ENCODE measurements around the gene BMERB1. TPM values are rescaled to one million over a fixed set of nuclear protein-coding genes. Genes with fewer than 3 reads are reported as not detected.
A peak's percentile ranks its signal among the peaks of the same experiment; 100 is the strongest.
"Not testable (repeated sequence)": the region's sequence is repeated elsewhere in the genome, so short reads cannot be mapped to it uniquely, and the experiment has no call there.

Gene BMERB1
- total and polyA plus RNA-seq, 4 donors, result 5.6 to 33.3 (median 9.0) TPM

DNA sequence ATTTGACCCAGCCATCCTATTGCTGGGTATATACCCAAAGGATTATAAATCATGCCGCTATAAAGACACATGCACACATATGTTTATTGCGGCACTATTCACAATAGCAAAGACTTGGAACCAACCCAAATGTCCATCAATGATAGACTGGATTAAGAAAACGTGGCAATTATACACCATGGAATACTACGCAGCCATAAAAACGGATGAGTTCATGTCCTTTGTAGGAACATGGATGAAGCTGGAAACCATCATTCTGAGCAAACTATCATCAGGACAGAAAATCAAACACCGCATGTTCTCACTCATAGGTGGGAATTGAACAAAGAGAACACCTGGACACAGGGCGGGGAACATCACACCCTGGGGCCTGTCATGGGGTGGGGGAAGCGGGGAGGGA is 41.4 kb upstream of the BMERB1 start:
- not testable (repeated sequence) for H3K36me3 ChIP-seq (ENCODE audit: control insufficient read depth in 4 of 4, insufficient read depth in 3 of 4, low read depth in 1 of 4, low read length in 3 of 4); H3K9ac ChIP-seq (ENCODE audit: low read depth in 1 of 2, low read length in 2 of 2); H3K4me3 ChIP-seq (ENCODE audit: low read depth in 1 of 3, low read length in 3 of 3); DNase-seq (ENCODE audit: low spot score); H3K27ac ChIP-seq (ENCODE audit: low read depth in 1 of 2, low read length in 2 of 2); H3K9me3 ChIP-seq (ENCODE audit: control insufficient read depth in 4 of 4, low read length in 3 of 4); H3K27me3 ChIP-seq (ENCODE audit: control insufficient read depth in 4 of 4, insufficient read depth in 4 of 4, low read length in 3 of 4)
- WGBS, result 92% methylated on average over 7 of the region's 8 CpGs
- peaks cover 3 to 16% (median 8%) of the 10 kb centered on the region in 4 donors for H3K4me1 ChIP-seq (ENCODE audit: control insufficient read depth in 4 of 4, insufficient read depth in 4 of 4, low read length in 3 of 4)

DNA sequence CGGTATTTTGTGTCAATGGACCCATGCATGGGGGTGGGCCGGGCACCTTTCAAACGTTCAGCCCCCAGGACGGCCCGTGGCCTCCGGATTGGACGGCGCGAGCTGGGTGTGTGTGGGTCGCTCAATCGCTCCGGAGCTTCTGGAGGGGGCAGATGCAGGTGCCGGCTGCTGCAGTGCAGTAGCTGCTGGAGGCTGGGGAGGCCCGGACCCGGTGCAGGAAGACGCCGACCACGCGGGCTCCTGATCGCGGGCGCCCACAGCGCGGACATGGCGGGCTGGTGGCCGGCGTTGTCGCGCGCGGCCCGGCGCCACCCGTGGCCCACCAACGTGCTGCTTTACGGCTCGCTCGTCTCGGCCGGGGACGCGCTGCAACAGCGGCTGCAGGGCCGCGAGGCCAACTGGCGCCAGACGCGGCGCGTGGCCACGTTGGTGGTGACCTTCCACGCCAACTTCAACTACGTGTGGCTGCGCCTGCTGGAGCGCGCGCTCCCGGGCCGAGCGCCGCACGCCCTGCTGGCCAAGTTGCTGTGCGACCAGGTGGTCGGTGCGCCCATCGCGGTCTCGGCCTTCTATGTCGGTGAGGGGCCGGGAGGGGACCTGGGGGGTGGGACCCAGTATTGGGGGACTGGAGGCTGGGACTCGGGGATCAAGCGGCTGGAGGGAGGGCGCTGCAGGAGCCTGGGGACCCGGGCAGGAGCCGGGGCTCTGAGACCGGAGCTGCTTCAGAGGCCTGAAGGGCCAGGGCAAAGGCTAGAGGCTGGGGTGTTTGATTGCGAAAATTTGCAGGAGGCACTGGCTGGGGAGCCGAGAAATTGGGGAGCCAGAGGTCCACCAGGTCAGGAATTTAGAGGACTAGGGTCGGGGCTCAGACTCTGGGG is 38.5 kb upstream of the BMERB1 start, which contains the start of gene MPV17L:
Gene MPV17L, plus strand, starts transcription at position 124 of the 878 bp plus-strand sequence. Its CDS starts 144 bp downstream, at position 268.
- Histone ChIP-seq H3K9ac (ENCODE audit: low read depth in 1 of 2, low read length in 2 of 2) (peak within 1 kb of the TSS; percentile 28 to 54), H3K27ac (ENCODE audit: low read depth in 1 of 2, low read length in 2 of 2) (peak within 1 kb of the TSS; percentile 59 to 77), H3K4me3 (ENCODE audit: low read depth in 1 of 3, low read length in 3 of 3) (peak within 1 kb of the TSS; percentile 1 to 79 (median 76)), H3K4me1 (ENCODE audit: control insufficient read depth in 4 of 4, insufficient read depth in 4 of 4, low read length in 3 of 4) (peaks cover 3 to 32% (median 18%) of the 10 kb centered on the region in 4 donors)
- H3K27me3 ChIP-seq (ENCODE audit: control insufficient read depth in 4 of 4, insufficient read depth in 4 of 4, low read length in 3 of 4); H3K9me3 ChIP-seq (ENCODE audit: control insufficient read depth in 4 of 4, low read length in 3 of 4); H3K36me3 ChIP-seq (ENCODE audit: control insufficient read depth in 4 of 4, insufficient read depth in 3 of 4, low read depth in 1 of 4, low read length in 3 of 4): not testable (repeated sequence)
- DNase-seq (ENCODE audit: low spot score), result peak; percentile 69
- TF ChIP-seq TAF1 (conservative IDR thresholded peaks at IDR 0.05) (peak; percentile 29), HNF4A (conservative IDR thresholded peaks at IDR 0.05) (peak in 1 of 2 donors; percentile 33), RXRA (IDR thresholded peaks at IDR 0.05) (peak; percentile 14 to 22)
- WGBS, result 4% methylated on average over 79 of the region's 79 CpGs

DNA sequence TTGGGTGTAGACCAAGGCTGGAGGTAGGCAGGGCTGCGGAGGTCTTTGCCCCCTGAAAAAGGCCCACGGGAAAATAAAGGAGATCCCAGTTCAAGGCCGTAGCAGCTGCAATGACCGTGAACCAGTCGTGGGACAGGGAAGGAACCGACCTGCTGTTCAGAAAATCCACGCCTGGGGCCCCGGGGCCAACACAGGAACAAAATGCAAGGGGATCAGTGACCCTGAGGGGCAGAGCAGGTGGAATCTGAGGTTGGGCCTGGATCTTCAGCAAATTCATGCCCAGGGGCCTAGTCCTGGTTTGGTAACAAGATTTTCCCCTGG is 37.9 kb upstream of the BMERB1 start:
- H3K9ac ChIP-seq (ENCODE audit: low read depth in 1 of 2, low read length in 2 of 2), result peak overlapping the region; percentile 28 to 54
- not testable (repeated sequence) for H3K27me3 ChIP-seq (ENCODE audit: control insufficient read depth in 4 of 4, insufficient read depth in 4 of 4, low read length in 3 of 4); DNase-seq (ENCODE audit: low spot score); H3K9me3 ChIP-seq (ENCODE audit: control insufficient read depth in 4 of 4, low read length in 3 of 4); H3K36me3 ChIP-seq (ENCODE audit: control insufficient read depth in 4 of 4, insufficient read depth in 3 of 4, low read depth in 1 of 4, low read length in 3 of 4)
- peak overlapping the region; percentile 59 to 77 for H3K27ac ChIP-seq (ENCODE audit: low read depth in 1 of 2, low read length in 2 of 2)
- WGBS, result 28% methylated on average over 8 of the region's 8 CpGs
- H3K4me1 ChIP-seq (ENCODE audit: control insufficient read depth in 4 of 4, insufficient read depth in 4 of 4, low read length in 3 of 4), result peaks cover 3 to 32% (median 18%) of the 10 kb centered on the region in 4 donors
- H3K4me3 ChIP-seq (ENCODE audit: low read depth in 1 of 3, low read length in 3 of 3), result peak overlapping the region; percentile 1 to 79 (median 76)

DNA sequence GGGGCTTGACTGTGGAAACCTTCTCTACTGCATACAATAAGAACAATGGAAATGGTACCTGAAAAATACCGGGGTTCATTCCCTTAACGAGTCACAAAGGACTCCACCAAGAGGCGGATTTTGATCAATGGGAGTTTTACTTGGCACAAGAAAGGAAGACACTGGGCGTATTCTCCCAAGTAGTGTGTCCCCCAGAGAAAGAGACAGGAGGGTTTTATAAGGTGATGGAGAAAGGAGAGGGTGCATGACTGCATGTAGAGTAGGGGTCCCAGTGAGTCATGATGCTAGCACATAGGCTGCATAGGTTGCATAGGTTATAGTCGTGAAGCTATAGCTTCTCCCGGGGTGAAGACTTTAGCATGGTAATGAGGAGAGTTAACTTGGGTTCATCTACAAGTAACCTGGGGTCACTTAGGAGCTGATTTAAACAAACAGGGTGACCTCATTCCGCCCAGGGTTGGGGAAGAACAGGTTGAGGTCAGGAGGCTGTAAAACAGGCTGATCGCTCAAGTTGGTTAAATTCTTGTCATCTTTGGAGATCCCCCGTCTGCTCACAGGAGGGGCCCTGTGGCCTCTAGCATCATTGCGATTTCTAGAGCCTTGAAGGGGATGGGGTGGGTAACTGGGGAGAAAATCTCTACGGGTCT is 37.3 kb upstream of the BMERB1 start:
- H3K4me3 ChIP-seq (ENCODE audit: low read depth in 1 of 3, low read length in 3 of 3), result peak overlapping the region in 1 of 3 donors; percentile 79

GRCh38 chr16:15398618-15399316 is 35.6 kb upstream of the BMERB1 start:
- Histone ChIP-seq H3K9me3 (ENCODE audit: control insufficient read depth in 4 of 4, low read length in 3 of 4) (no peaks in the 10 kb centered on the region), H3K4me3 (ENCODE audit: low read depth in 1 of 3, low read length in 3 of 3) (no peak overlapping the region), H3K27ac (ENCODE audit: low read depth in 1 of 2, low read length in 2 of 2) (peak overlapping the region; percentile 45 to 73), H3K9ac (ENCODE audit: low read depth in 1 of 2, low read length in 2 of 2) (no peak overlapping the region), H3K36me3 (ENCODE audit: control insufficient read depth in 4 of 4, insufficient read depth in 3 of 4, low read depth in 1 of 4, low read length in 3 of 4) (peaks cover 0 to 3% (median 0%) of the 10 kb centered on the region in 4 donors), H3K4me1 (ENCODE audit: control insufficient read depth in 4 of 4, insufficient read depth in 4 of 4, low read length in 3 of 4) (peaks cover 3 to 32% (median 18%) of the 10 kb centered on the region in 4 donors), H3K27me3 (ENCODE audit: control insufficient read depth in 4 of 4, insufficient read depth in 4 of 4, low read length in 3 of 4) (no peaks in the 10 kb centered on the region)
- WGBS, result 32% methylated on average over 14 of the region's 14 CpGs
- no peak for DNase-seq (ENCODE audit: low spot score)
- TF ChIP-seq RXRA (IDR thresholded peaks at IDR 0.05) (peak; percentile 99 to 100), NR2F2 (IDR thresholded peaks at IDR 0.05) (peak; percentile 37), RAD21 (IDR thresholded peaks at IDR 0.05) (peak; percentile 41 to 51), HNF4G (IDR thresholded peaks at IDR 0.05) (peak; percentile 69), SP1 (IDR thresholded peaks at IDR 0.05) (peak; percentile 87), EGR1 (IDR thresholded peaks at IDR 0.05; ENCODE audit: low read depth in 2 of 2) (peak; percentile 48 to 93), ZBTB33 (IDR thresholded peaks at IDR 0.05) (peak; percentile 82), HNF4A (conservative IDR thresholded peaks at IDR 0.05) (peak; percentile 88 to 94), TAF1 (conservative IDR thresholded peaks at IDR 0.05) (no peak), JUND (IDR thresholded peaks at IDR 0.05) (peak; percentile 77 to 88)
- TF ChIP-seq, protein P1, sequence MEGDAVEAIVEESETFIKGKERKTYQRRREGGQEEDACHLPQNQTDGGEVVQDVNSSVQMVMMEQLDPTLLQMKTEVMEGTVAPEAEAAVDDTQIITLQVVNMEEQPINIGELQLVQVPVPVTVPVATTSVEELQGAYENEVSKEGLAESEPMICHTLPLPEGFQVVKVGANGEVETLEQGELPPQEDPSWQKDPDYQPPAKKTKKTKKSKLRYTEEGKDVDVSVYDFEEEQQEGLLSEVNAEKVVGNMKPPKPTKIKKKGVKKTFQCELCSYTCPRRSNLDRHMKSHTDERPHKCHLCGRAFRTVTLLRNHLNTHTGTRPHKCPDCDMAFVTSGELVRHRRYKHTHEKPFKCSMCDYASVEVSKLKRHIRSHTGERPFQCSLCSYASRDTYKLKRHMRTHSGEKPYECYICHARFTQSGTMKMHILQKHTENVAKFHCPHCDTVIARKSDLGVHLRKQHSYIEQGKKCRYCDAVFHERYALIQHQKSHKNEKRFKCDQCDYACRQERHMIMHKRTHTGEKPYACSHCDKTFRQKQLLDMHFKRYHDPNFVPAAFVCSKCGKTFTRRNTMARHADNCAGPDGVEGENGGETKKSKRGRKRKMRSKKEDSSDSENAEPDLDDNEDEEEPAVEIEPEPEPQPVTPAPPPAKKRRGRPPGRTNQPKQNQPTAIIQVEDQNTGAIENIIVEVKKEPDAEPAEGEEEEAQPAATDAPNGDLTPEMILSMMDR (IDR thresholded peaks at IDR 0.05; ENCODE audit: low read depth, low read length, missing input control), result no peak

More for the DNA sequence above, 37.3 kb upstream of the BMERB1 start:
- H3K9ac ChIP-seq (ENCODE audit: low read depth in 1 of 2, low read length in 2 of 2), result no peak overlapping the region
- H3K27me3 ChIP-seq (ENCODE audit: control insufficient read depth in 4 of 4, insufficient read depth in 4 of 4, low read length in 3 of 4), result no peaks in the 10 kb centered on the region
- H3K4me1 ChIP-seq (ENCODE audit: control insufficient read depth in 4 of 4, insufficient read depth in 4 of 4, low read length in 3 of 4), result peaks cover 3 to 32% (median 18%) of the 10 kb centered on the region in 4 donors
- TF ChIP-seq EGR1 (IDR thresholded peaks at IDR 0.05; ENCODE audit: low read depth in 2 of 2) (no peak), RXRA (IDR thresholded peaks at IDR 0.05) (peak in 1 of 2 donors; percentile 17)
- peaks cover 0 to 1% (median 0%) of the 10 kb centered on the region in 4 donors for H3K36me3 ChIP-seq (ENCODE audit: control insufficient read depth in 4 of 4, insufficient read depth in 3 of 4, low read depth in 1 of 4, low read length in 3 of 4)
- H3K27ac ChIP-seq (ENCODE audit: low read depth in 1 of 2, low read length in 2 of 2), result peak overlapping the region; percentile 38 to 59
- DNase-seq (ENCODE audit: low spot score), result no peak
- no peaks in the 10 kb centered on the region for H3K9me3 ChIP-seq (ENCODE audit: control insufficient read depth in 4 of 4, low read length in 3 of 4)
- WGBS, result 60% methylated on average over 11 of the region's 11 CpGs
